Measurements from ENCODE around the gene PSMB5. TPM values are rescaled to one million over a fixed set of nuclear protein-coding genes. Genes with fewer than 3 reads are reported as not detected.

PSMB5 gene
- total and polyA plus RNA-seq, 2 of the 13 experiments (the other 11 are each of a cell fraction or from before 2014, with no cell fraction given), result 705 to 871 TPM

GRCh38 chr14:22978981-22979671 lies 55.6 kb downstream of the PSMB5 start (continued):
- TF ChIP-seq PRDM10 (CRISPR knock-in tag; IDR thresholded peaks at IDR 0.05; ENCODE audit: low read depth), result peak; percentile 34; the same call in 1 of the 2 replicates
- TF ChIP-seq PRMT3 (CRISPR knock-in tag; IDR thresholded peaks at IDR 0.05; ENCODE audit: borderline replicate concordance, low read depth), result no peak
- TF ChIP-seq IRF9 (CRISPR knock-in tag; IDR thresholded peaks at IDR 0.05; ENCODE audit: borderline replicate concordance), result peak; percentile 52
- no peak for TF ChIP-seq SALL1 (CRISPR knock-in tag; IDR thresholded peaks at IDR 0.05)
- TF ChIP-seq ZNF564 (CRISPR knock-in tag; IDR thresholded peaks at IDR 0.05), result no peak
- no peak for TF ChIP-seq CSRNP1 (CRISPR knock-in tag; IDR thresholded peaks at IDR 0.05)
- 0 out of 2 replicates have a peak, but pooled peaks have one; percentile 16 for TF ChIP-seq ZBTB33 (CRISPR knock-in tag; IDR thresholded peaks at IDR 0.05)
- no peak for TF ChIP-seq STAT6 (CRISPR knock-in tag; IDR thresholded peaks at IDR 0.05; ENCODE audit: borderline replicate concordance)
- no peak for TF ChIP-seq ZSCAN21 (CRISPR knock-in tag; IDR thresholded peaks at IDR 0.05; ENCODE audit: borderline replicate concordance)
- peak; percentile 81; the same call in 1 of the 2 replicates for TF ChIP-seq ZNF512B (CRISPR knock-in tag; IDR thresholded peaks at IDR 0.05; ENCODE audit: borderline replicate concordance)
- no peak for TF ChIP-seq ZNF605 (CRISPR knock-in tag; IDR thresholded peaks at IDR 0.05)
- TF ChIP-seq ZNF788 (CRISPR knock-in tag; IDR thresholded peaks at IDR 0.05; ENCODE audit: borderline replicate concordance), result 0 out of 2 replicates have a peak, but pooled peaks have one; percentile 76
